ENCODE data around the gene SESN1. TPM values are rescaled to one million over a fixed set of nuclear protein-coding genes. Genes with fewer than 3 reads are reported as not detected.
"Not testable (repeated sequence)": the region's sequence is repeated elsewhere in the genome, so short reads cannot be mapped to it uniquely, and the experiment has no call there.

SESN1 gene
- total RNA-seq (100 to 1,000 TPM in 2 of 4 donors, 10 to 100 TPM in 2; 44.4 to 113 (median 95.5) TPM), polyA plus RNA-seq (100 to 1,000 TPM in 2 of 3 donors, 10 to 100 TPM in 1; 15.1 to 176 (median 101) TPM)
- long read RNA-seq, donor 1, transcript SESN1-202 (10 exons, 2,676 nt): major isoform, 48 of 98 reads
- long read RNA-seq, donor 1, transcript SESN1-204 (10 exons, 3,509 nt): minor isoform, 43 of 98 reads
- long read RNA-seq, donor 1, partial matches to known transcripts: 3 of 98 reads
- long read RNA-seq, donor 1, other reads (novel, unspliced or antisense): 4 of 98 reads
- long read RNA-seq, donor 2, transcript SESN1-204 (10 exons, 3,509 nt): major isoform, 185 of 226 reads
- long read RNA-seq, donor 2, transcript SESN1-202 (10 exons, 2,676 nt): minor isoform, 16 of 226 reads
- long read RNA-seq, donor 2, partial matches to known transcripts: 8 of 226 reads
- long read RNA-seq, donor 2, other reads (novel, unspliced or antisense): 17 of 226 reads

DNA sequence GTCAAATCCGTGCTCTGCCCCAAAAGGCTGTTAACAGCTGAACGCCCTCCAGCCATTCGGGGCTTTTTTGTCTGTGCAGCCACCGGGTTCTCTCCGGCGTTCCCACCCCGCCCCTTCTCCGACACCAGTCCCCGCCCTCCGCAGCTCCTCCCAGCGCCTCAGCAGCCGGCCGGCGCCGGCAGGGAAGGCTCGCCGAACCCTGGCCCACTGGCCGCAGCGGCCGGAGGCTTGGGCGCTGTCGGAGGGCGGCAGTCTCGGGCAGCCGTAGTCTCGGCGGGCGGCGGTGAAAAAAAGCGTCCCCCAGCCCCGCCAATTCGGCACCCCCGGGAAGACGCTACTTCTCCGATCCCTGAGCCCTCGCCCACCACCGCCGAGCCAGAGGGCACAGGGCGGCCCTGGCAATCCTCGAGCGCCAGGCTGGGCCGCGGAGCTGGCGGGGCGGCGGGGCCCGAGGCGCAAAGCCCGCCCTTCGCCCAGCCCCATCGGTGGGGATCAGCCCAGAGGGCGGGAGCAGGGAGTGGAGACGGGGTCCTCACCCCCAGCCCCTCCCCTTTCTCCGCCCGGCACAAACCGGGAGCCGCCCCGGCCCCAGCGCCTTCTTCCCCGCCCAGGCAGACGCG is at the start of gene SESN1:
SESN1 (minus strand) TSS at position 431 of the 620 bp plus-strand sequence. CDS start 773 bp downstream, outside the sequence.
- intact Hi-C loops (cut with DNase I): loop anchor here (5.0 to 10.0 kb wide), 4 partner anchors 58 to 288 kb away; partner anchors contain the start of gene CD164 (in 1 of the 2)
- Histone ChIP-seq H3K27ac (peak within 1 kb of the TSS; percentile 98), H3K4me1 (peaks cover 37% of the 10 kb centered on the region), H3K36me3 (ENCODE audit: insufficient read depth in 1 of 2, low read depth in 1 of 2) (peaks cover 0 to 6% of the 10 kb centered on the region in 2 donors), H3K9me3 (no peaks in the 10 kb centered on the region), H3K4me3 (peak within 1 kb of the TSS; percentile 77), H3K27me3 (ENCODE audit: insufficient read depth in 3 of 3, low read length in 2 of 3) (no peaks in the 10 kb centered on the region)
- ATAC-seq (peak; percentile 77 to 89 (median 82)), DNase-seq (peak; percentile 93 to 99)
- TF ChIP-seq, protein P1, sequence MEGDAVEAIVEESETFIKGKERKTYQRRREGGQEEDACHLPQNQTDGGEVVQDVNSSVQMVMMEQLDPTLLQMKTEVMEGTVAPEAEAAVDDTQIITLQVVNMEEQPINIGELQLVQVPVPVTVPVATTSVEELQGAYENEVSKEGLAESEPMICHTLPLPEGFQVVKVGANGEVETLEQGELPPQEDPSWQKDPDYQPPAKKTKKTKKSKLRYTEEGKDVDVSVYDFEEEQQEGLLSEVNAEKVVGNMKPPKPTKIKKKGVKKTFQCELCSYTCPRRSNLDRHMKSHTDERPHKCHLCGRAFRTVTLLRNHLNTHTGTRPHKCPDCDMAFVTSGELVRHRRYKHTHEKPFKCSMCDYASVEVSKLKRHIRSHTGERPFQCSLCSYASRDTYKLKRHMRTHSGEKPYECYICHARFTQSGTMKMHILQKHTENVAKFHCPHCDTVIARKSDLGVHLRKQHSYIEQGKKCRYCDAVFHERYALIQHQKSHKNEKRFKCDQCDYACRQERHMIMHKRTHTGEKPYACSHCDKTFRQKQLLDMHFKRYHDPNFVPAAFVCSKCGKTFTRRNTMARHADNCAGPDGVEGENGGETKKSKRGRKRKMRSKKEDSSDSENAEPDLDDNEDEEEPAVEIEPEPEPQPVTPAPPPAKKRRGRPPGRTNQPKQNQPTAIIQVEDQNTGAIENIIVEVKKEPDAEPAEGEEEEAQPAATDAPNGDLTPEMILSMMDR (IDR thresholded peaks at IDR 0.05): no peak
- WGBS, 3 donors: 0 to 1% (median 1%) methylated on average over 39 to 62 of the region's 62 CpGs

DNA sequence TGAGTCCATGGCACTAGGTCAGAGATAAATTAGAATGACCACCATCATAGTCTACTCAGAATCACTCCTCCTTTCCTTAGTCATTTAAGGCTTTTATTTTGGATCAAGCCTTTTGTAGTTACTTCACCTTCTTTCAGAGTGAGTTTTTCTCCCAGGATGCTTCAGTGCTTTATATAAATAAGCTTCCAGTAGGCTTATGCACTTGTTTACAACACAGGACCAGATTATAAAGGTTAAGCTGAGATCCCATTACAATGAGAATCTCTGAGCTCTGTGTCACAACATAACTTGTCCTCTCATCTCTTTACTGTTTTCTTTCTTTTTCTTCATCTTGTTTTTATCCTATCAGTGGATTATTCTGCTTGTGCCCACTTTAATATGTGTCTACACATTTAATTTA is 48.5 kb upstream of the SESN1 start:
- Histone ChIP-seq H3K27me3 (ENCODE audit: insufficient read depth in 3 of 3, low read length in 2 of 3) (no peaks in the 10 kb centered on the region), H3K36me3 (ENCODE audit: insufficient read depth in 1 of 2, low read depth in 1 of 2) (peaks cover 0 to 5% of the 10 kb centered on the region in 2 donors), H3K27ac (no peak overlapping the region), H3K4me3 (no peak overlapping the region), H3K4me1 (no peaks in the 10 kb centered on the region), H3K9me3 (no peaks in the 10 kb centered on the region)
- TF ChIP-seq, protein P1 (IDR thresholded peaks at IDR 0.05): no peak
- intact Hi-C loops (cut with DNase I): no loop called here
- ATAC-seq (peak in 1 of 4 donors; percentile 58), DNase-seq (no peak)

DNA sequence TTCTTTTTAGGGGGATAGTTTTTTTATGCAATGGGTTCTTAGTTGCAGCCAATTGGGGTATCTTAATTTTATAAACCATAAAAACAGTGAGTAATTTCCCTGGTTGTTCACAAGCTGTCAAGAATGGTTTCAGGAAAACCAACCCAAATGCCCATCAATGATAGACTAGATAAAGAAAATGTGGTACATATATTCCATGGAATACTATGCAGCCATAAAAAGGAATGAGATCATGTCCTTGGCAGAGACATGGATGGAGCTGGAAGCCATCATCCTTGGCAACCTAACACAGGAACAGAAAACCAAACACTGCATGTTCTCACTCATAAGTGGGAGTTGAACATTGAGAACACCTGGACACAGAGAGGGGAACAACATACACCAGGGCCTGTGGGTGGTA is 47.4 kb upstream of the SESN1 start:
- intact Hi-C loops (cut with DNase I); H3K9me3 ChIP-seq; H3K36me3 ChIP-seq (ENCODE audit: insufficient read depth in 1 of 2, low read depth in 1 of 2); H3K27ac ChIP-seq; DNase-seq; H3K4me3 ChIP-seq; H3K4me1 ChIP-seq; ATAC-seq; H3K27me3 ChIP-seq (ENCODE audit: insufficient read depth in 3 of 3, low read length in 2 of 3): not testable (repeated sequence)

DNA sequence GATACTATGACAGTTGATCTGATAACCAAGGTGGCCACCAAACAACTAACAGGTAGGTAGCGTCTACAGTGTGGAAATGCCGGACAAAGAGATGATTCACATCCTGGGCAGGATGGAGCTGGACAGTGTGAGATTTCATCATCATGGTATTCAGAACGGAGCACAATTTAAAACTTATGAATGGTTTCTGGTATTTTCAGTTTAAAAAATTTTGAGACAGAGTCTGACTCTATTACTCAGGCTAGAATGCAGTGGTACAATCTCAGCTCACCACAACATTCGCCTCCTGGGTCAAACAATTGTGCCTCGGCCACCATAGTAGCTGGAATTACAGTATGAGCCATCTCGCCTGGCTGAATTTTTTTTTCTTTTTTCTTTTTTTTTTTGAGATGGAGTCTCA is 44.5 kb upstream of the SESN1 start:
- H3K27ac ChIP-seq: no peak overlapping the region
- no peaks in the 10 kb centered on the region for H3K27me3 ChIP-seq (ENCODE audit: insufficient read depth in 3 of 3, low read length in 2 of 3)
- DNase-seq: no peak
- no peak for ATAC-seq
- peaks cover 0 to 5% of the 10 kb centered on the region in 2 donors for H3K36me3 ChIP-seq (ENCODE audit: insufficient read depth in 1 of 2, low read depth in 1 of 2)
- intact Hi-C loops (cut with DNase I): no loop called here
- TF ChIP-seq, protein P1 (IDR thresholded peaks at IDR 0.05): no peak
- H3K9me3 ChIP-seq: no peaks in the 10 kb centered on the region
- no peak overlapping the region for H3K4me3 ChIP-seq
- H3K4me1 ChIP-seq: no peaks in the 10 kb centered on the region
- WGBS, 3 donors: 85 to 92% (median 87%) methylated on average over 6 of the region's 6 CpGs

DNA sequence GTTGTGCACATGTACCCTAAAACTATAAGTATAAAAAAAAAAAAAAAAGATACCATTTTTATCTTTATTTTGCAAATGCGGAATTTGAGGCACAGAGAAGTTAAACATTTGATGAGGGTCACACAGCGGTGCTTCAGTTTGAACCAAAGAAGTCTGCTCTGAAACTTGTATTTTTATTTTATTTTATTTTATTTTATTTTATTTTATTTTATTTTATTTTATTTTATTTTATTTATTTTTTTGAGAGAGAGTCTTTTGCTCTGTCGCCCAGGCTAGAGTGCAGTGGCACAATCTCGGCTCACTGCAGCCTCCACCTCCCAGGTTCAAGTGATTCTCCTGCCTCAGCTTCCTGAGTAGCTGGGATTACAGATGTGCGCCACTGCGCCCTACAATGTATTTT is 41.9 kb upstream of the SESN1 start:
- H3K4me3 ChIP-seq; H3K4me1 ChIP-seq; ATAC-seq; intact Hi-C loops (cut with DNase I); H3K9me3 ChIP-seq; H3K27me3 ChIP-seq (ENCODE audit: insufficient read depth in 3 of 3, low read length in 2 of 3); H3K27ac ChIP-seq; DNase-seq; H3K36me3 ChIP-seq (ENCODE audit: insufficient read depth in 1 of 2, low read depth in 1 of 2): not testable (repeated sequence)
- WGBS, 3 donors: 91 to 98% (median 97%) methylated on average over 6 of the region's 6 CpGs

DNA sequence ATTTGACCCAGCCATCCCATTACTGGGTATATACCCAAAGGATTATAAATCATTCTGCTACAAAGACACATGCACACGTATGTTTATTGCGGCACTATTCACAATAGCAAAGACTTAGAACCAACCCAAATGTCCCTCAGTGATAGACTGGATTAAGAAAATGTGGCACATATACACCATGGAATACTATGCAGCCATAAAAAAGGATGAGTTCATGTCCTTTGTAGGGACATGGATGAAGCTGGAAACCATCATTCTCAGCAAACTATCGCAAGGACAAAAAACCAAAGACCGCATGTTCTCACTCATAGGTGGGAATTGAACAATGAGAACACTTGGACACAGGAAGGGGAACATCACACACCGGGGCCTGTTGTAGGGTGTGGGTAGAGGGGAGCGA is 41.4 kb upstream of the SESN1 start:
- 95 to 96% (median 96%) methylated on average over 5 to 6 of the region's 6 CpGs for WGBS, 3 donors
- H3K27me3 ChIP-seq (ENCODE audit: insufficient read depth in 3 of 3, low read length in 2 of 3); H3K4me3 ChIP-seq; H3K27ac ChIP-seq; H3K36me3 ChIP-seq (ENCODE audit: insufficient read depth in 1 of 2, low read depth in 1 of 2); ATAC-seq; H3K4me1 ChIP-seq; DNase-seq; H3K9me3 ChIP-seq; intact Hi-C loops (cut with DNase I): not testable (repeated sequence)

DNA sequence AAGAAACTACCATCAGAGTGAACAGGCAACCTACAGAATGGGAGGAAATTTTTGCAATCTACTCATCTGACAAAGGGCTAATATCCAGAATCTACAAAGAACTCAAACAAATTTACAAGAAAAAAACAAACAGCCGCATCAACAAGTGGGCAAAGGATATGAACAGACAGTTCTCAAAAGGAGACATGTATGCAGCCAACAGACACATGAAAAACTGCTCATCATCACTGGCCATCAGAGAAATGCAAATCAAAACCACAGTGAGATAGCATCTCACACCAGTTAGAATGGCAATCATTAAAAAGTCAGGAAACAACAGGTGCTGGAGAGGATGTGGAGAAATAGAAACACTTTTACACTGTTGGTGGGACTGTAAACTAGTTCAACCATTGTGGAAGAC is 41.0 kb upstream of the SESN1 start:
- WGBS, 3 donors: 97 to 100% (median 98%) methylated on average over 1 of the region's 1 CpG
- H3K4me1 ChIP-seq; ATAC-seq; H3K27me3 ChIP-seq (ENCODE audit: insufficient read depth in 3 of 3, low read length in 2 of 3); intact Hi-C loops (cut with DNase I); H3K36me3 ChIP-seq (ENCODE audit: insufficient read depth in 1 of 2, low read depth in 1 of 2); H3K4me3 ChIP-seq; H3K9me3 ChIP-seq; DNase-seq; H3K27ac ChIP-seq: not testable (repeated sequence)
